ENCODE data around the gene ERFE. TPM values are rescaled to one million over a fixed set of nuclear protein-coding genes. Genes with fewer than 3 reads are reported as not detected.
A peak's percentile ranks its signal among the peaks of the same experiment; 100 is the strongest.

ERFE gene
- total RNA-seq, 2 donors from 2014 or later: 0.66 TPM; not detected in 1

GRCh38 chr2:238157506-238158017 is 1.2 kb upstream of the ERFE start:
- Histone ChIP-seq H3K27ac (no peak overlapping the region), H3K36me3 (replicated peaks in 1 of 2; ENCODE audit: insufficient read depth in 1 of 2, low read depth in 2 of 2) (no peaks in the 10 kb centered on the region), H3K27me3 (peaks cover 0 to 7% of the 10 kb centered on the region in 2 donors), H3K4me3 (no peak overlapping the region), H3K4me1 (peaks cover 7% of the 10 kb centered on the region), H3K9me3 (no peaks in the 10 kb centered on the region)
- no peak for ATAC-seq
- intact Hi-C loops (cut with DNase I): no loop called here
- WGBS, 2 donors: 74 to 75% methylated on average over 12 to 14 of the region's 14 CpGs
- TF ChIP-seq CTCF (IDR thresholded peaks at IDR 0.05): no peak
- no peak for TF ChIP-seq POLR2A (IDR thresholded peaks at IDR 0.05)
- DNase-seq: peak in 1 of 4 donors; percentile 10

- intact Hi-C loops (cut with DNase I): no loop called here
- H3K9me3 ChIP-seq: no peaks in the 10 kb centered on the region
- DNase-seq (peak in 1 of 4 donors; percentile 12), ATAC-seq (no peak)
- WGBS, 2 donors: 33 to 72% methylated on average over 3 to 21 of the region's 21 CpGs
- peaks cover 0 to 7% of the 10 kb centered on the region in 2 donors for H3K27me3 ChIP-seq
- no peak overlapping the region for H3K4me3 ChIP-seq
- no peaks in the 10 kb centered on the region for H3K36me3 ChIP-seq (replicated peaks in 1 of 2; ENCODE audit: insufficient read depth in 1 of 2, low read depth in 2 of 2)
- H3K27ac ChIP-seq: no peak overlapping the region
- TF ChIP-seq POLR2A (IDR thresholded peaks at IDR 0.05): no peak
- no peak for TF ChIP-seq CTCF (IDR thresholded peaks at IDR 0.05)
- H3K4me1 ChIP-seq: peaks cover 12% of the 10 kb centered on the region
Measured at GRCh38 chr2:238158018-238158508, 707 bp upstream of the ERFE start.

- Histone ChIP-seq H3K27me3 (peaks cover 0 to 7% of the 10 kb centered on the region in 2 donors), H3K27ac (no peak overlapping the region), H3K36me3 (replicated peaks in 1 of 2; ENCODE audit: insufficient read depth in 1 of 2, low read depth in 2 of 2) (no peaks in the 10 kb centered on the region), H3K4me3 (no peak overlapping the region), H3K9me3 (no peaks in the 10 kb centered on the region), H3K4me1 (peaks cover 22% of the 10 kb centered on the region)
- TF ChIP-seq POLR2A (IDR thresholded peaks at IDR 0.05) (no peak), CTCF (IDR thresholded peaks at IDR 0.05) (no peak)
- intact Hi-C loops (cut with DNase I): no loop called here
- peak; percentile 21 for ATAC-seq
- WGBS, 2 donors: 4 to 9% methylated on average over 15 to 51 of the region's 52 CpGs
- peak in 1 of 4 donors; percentile 15 for DNase-seq
Measured at GRCh38 chr2:238159071-238159539, 335 bp downstream of the ERFE start.

GRCh38 chr2:238159661-238160205 is 963 bp downstream of the ERFE start:
- no peaks in the 10 kb centered on the region for H3K36me3 ChIP-seq (replicated peaks in 1 of 2; ENCODE audit: insufficient read depth in 1 of 2, low read depth in 2 of 2)
- DNase-seq (peak in 1 of 4 donors; percentile 8), ATAC-seq (no peak)
- no peaks in the 10 kb centered on the region for H3K9me3 ChIP-seq
- H3K27ac ChIP-seq: no peak overlapping the region
- peaks cover 24% of the 10 kb centered on the region for H3K4me1 ChIP-seq
- peaks cover 0 to 10% of the 10 kb centered on the region in 2 donors for H3K27me3 ChIP-seq
- TF ChIP-seq CTCF (IDR thresholded peaks at IDR 0.05) (no peak), POLR2A (IDR thresholded peaks at IDR 0.05) (no peak)
- intact Hi-C loops (cut with DNase I): no loop called here
- 61 to 67% methylated on average over 6 to 9 of the region's 10 CpGs for WGBS, 2 donors
- H3K4me3 ChIP-seq: no peak overlapping the region

Data from body of pancreas (tissue), 4 donors.